Measurements from ENCODE around the gene LSG1. TPM values are rescaled to one million over a fixed set of nuclear protein-coding genes. Genes with fewer than 3 reads are reported as not detected.
"Not testable (repeated sequence)": the region's sequence is repeated elsewhere in the genome, so short reads cannot be mapped to it uniquely, and the experiment has no call there.

Gene LSG1
- total RNA-seq, 1 donor from 2014 or later, result 41.2 TPM

DNA sequence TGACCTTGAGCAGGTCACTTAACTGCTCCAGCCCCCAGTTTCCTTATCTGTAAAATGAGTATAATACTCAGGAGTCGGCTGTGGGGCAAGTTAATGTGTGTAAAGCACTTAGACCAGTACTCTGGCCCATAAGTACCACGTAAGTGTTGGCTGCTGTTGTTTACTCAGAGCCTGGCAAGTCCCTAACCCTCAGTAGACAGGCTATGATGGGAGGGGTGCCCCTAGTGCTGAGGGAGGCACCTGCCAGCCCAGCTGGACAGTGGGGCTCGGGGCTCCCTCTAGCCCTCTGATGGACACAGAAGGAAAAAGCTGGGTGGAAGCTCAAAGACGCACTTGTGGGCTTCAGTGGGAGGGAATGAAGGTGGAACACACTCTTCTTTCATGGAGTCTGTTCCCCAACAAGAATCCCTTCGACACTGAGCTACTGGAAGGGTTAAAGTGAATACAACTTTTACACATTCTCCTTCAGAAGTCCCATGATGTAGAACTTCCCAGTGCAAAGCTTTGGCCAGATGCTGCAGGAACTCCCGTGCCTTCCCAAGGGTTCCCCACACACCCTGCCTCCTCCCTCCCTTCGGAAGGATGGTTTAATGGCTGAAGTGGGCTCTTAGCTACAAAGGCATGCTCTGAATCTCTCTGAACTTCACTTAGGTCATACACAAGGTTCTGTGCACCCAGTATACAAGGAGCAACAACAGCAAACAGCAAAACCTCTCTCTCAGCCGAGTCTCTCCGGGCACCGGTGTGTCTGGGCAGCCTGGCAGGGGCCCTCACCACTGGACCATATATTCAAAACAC lies 64.2 kb downstream of the LSG1 start:
- TF ChIP-seq EZH2phosphoT487 (IDR thresholded peaks at IDR 0.05), result no peak
- TF ChIP-seq, protein P1, sequence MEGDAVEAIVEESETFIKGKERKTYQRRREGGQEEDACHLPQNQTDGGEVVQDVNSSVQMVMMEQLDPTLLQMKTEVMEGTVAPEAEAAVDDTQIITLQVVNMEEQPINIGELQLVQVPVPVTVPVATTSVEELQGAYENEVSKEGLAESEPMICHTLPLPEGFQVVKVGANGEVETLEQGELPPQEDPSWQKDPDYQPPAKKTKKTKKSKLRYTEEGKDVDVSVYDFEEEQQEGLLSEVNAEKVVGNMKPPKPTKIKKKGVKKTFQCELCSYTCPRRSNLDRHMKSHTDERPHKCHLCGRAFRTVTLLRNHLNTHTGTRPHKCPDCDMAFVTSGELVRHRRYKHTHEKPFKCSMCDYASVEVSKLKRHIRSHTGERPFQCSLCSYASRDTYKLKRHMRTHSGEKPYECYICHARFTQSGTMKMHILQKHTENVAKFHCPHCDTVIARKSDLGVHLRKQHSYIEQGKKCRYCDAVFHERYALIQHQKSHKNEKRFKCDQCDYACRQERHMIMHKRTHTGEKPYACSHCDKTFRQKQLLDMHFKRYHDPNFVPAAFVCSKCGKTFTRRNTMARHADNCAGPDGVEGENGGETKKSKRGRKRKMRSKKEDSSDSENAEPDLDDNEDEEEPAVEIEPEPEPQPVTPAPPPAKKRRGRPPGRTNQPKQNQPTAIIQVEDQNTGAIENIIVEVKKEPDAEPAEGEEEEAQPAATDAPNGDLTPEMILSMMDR (IDR thresholded peaks at IDR 0.05), result no peak
- TF ChIP-seq EZH2 (IDR thresholded peaks at IDR 0.05), result no peak
- Histone ChIP-seq H3K4me3 (no peak overlapping the region), H2AFZ (replicated peaks) (no peak overlapping the region), H4K20me1 (ENCODE audit: low read depth) (no peaks in the 10 kb centered on the region), H3K27me3 (no peaks in the 10 kb centered on the region), H3K27ac (no peak overlapping the region), H3K4me1 (no peaks in the 10 kb centered on the region), H3K4me2 (no peak overlapping the region), H3K9ac (no peak overlapping the region), H3K79me2 (ENCODE audit: low read depth) (no peaks in the 10 kb centered on the region), H3F3A (ENCODE audit: low read depth) (no peaks in the 10 kb centered on the region), H3K36me3 (no peaks in the 10 kb centered on the region), H3K9me3 (ENCODE audit: low read depth) (no peaks in the 10 kb centered on the region)
- no peak overlapping the region for H3K27ac Mint-ChIP-seq
- H3K36me3 Mint-ChIP-seq, result peaks cover 12% of the 10 kb centered on the region
- H3K9me3 Mint-ChIP-seq, result no peaks in the 10 kb centered on the region
- no peak for DNase-seq (ENCODE audit: low spot score)
- no peak overlapping the region for H3K4me3 Mint-ChIP-seq
- no peaks in the 10 kb centered on the region for H3K27me3 Mint-ChIP-seq (ENCODE audit: insufficient read depth, low read depth)
- H3K4me1 Mint-ChIP-seq, result no peaks in the 10 kb centered on the region

- Histone ChIP-seq H3K4me1 (no peaks in the 10 kb centered on the region), H3K27me3 (no peaks in the 10 kb centered on the region), H3K9me3 (ENCODE audit: low read depth) (no peaks in the 10 kb centered on the region), H3F3A (ENCODE audit: low read depth) (no peaks in the 10 kb centered on the region), H3K4me2 (no peak overlapping the region), H3K79me2 (ENCODE audit: low read depth) (no peaks in the 10 kb centered on the region), H3K4me3 (no peak overlapping the region), H3K27ac (no peak overlapping the region), H3K9ac (no peak overlapping the region), H4K20me1 (ENCODE audit: low read depth) (no peaks in the 10 kb centered on the region), H2AFZ (replicated peaks) (no peak overlapping the region), H3K36me3 (no peaks in the 10 kb centered on the region)
- no peak overlapping the region for H3K27ac Mint-ChIP-seq
- no peaks in the 10 kb centered on the region for H3K27me3 Mint-ChIP-seq (ENCODE audit: insufficient read depth, low read depth)
- TF ChIP-seq EZH2 (IDR thresholded peaks at IDR 0.05) (no peak), EZH2phosphoT487 (IDR thresholded peaks at IDR 0.05) (no peak)
- TF ChIP-seq, protein P1 (IDR thresholded peaks at IDR 0.05), result no peak
- H3K4me1 Mint-ChIP-seq, result no peaks in the 10 kb centered on the region
- no peaks in the 10 kb centered on the region for H3K9me3 Mint-ChIP-seq
- no peak overlapping the region for H3K4me3 Mint-ChIP-seq
- peaks cover 9% of the 10 kb centered on the region for H3K36me3 Mint-ChIP-seq
- DNase-seq (ENCODE audit: low spot score), result no peak
Observed at GRCh38 chr3:194606941-194607340, 65.0 kb downstream of the LSG1 start.

DNA sequence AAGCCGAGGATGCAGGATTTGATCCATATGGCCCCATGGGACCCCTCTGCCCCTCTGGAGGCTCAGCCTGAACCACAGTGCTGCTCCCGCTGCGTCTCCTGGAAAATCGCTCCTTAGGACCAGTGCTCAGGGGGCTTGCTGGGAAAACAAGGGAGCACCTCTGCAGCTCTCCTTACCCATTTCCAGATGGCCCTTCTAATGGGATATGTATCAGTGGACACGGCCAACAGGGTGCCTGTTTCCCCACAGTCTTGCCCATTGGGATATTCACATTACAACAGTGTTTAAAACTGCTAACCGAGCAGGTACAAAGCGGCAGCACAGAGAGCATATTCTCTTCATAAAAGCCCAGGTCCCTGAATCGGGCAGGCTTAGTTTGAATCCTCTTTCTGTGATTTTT lies 65.8 kb downstream of the LSG1 start:
- TF ChIP-seq EZH2phosphoT487 (IDR thresholded peaks at IDR 0.05) (no peak), EZH2 (IDR thresholded peaks at IDR 0.05) (no peak)
- TF ChIP-seq, protein P1 (IDR thresholded peaks at IDR 0.05), result no peak
- no peaks in the 10 kb centered on the region for H3K27me3 ChIP-seq
- H3K36me3 ChIP-seq, result no peaks in the 10 kb centered on the region
- peaks cover 13% of the 10 kb centered on the region for H3K36me3 Mint-ChIP-seq
- H3K4me1 Mint-ChIP-seq, result no peaks in the 10 kb centered on the region
- H3K9me3 ChIP-seq (ENCODE audit: low read depth), result no peaks in the 10 kb centered on the region
- no peaks in the 10 kb centered on the region for H3F3A ChIP-seq (ENCODE audit: low read depth)
- H3K9me3 Mint-ChIP-seq, result no peaks in the 10 kb centered on the region
- no peak overlapping the region for H3K4me3 ChIP-seq
- no peaks in the 10 kb centered on the region for H3K27me3 Mint-ChIP-seq (ENCODE audit: insufficient read depth, low read depth)
- no peak overlapping the region for H3K9ac ChIP-seq
- H4K20me1 ChIP-seq (ENCODE audit: low read depth), result no peaks in the 10 kb centered on the region
- H2AFZ ChIP-seq (replicated peaks), result no peak overlapping the region
- H3K4me3 Mint-ChIP-seq, result no peak overlapping the region
- no peaks in the 10 kb centered on the region for H3K79me2 ChIP-seq (ENCODE audit: low read depth)
- H3K27ac ChIP-seq, result no peak overlapping the region
- H3K27ac Mint-ChIP-seq, result no peak overlapping the region
- H3K4me1 ChIP-seq, result no peaks in the 10 kb centered on the region
- DNase-seq (ENCODE audit: low spot score), result no peak
- H3K4me2 ChIP-seq, result no peak overlapping the region

- H3K9me3 Mint-ChIP-seq, result not testable (repeated sequence)
Observed at GRCh38 chr3:194605314-194605713, 66.7 kb downstream of the LSG1 start.

More at GRCh38 chr3:194605314-194605713, 66.7 kb downstream of the LSG1 start:
- DNase-seq (ENCODE audit: low spot score); H3K27ac Mint-ChIP-seq; H3F3A ChIP-seq (ENCODE audit: low read depth); H3K4me3 ChIP-seq; H3K27ac ChIP-seq; H3K4me1 ChIP-seq; H3K27me3 Mint-ChIP-seq (ENCODE audit: insufficient read depth, low read depth); H3K4me2 ChIP-seq; H3K9me3 ChIP-seq (ENCODE audit: low read depth); H2AFZ ChIP-seq (replicated peaks); H3K4me1 Mint-ChIP-seq; H3K4me3 Mint-ChIP-seq; H3K27me3 ChIP-seq; H3K9ac ChIP-seq; H3K79me2 ChIP-seq (ENCODE audit: low read depth); H3K36me3 ChIP-seq; H4K20me1 ChIP-seq (ENCODE audit: low read depth): not testable (repeated sequence)
- H3K36me3 Mint-ChIP-seq, result peaks cover 12% of the 10 kb centered on the region

All from neural progenitor cell (in vitro differentiated cells).